ENCODE measurements around the gene MGLL.

GRCh38 chr3:127788451-127788909, 33.8 kb downstream of the MGLL start:
- TF ChIP-seq EZH2 (IDR thresholded peaks at IDR 0.05) (no peak), POLR2AphosphoS5 (IDR thresholded peaks at IDR 0.05; ENCODE audit: borderline replicate concordance, low read depth, low read length) (no peak)

Measured in SK-N-MC (cell line).